ENCODE measurements around the gene NR2E1.

NR2E1 gene

GRCh38 chr6:108211671-108212070, 45.8 kb downstream of the NR2E1 start:
- POLR2A ChIA-PET = no interaction called here
- TF ChIP-seq CTCF (IDR thresholded peaks at IDR 0.05; ENCODE audit: control extremely low read depth, extremely low read depth, low read depth, missing control alignments) = no peak
- no peak for DNase-seq (ENCODE audit: extremely low spot score)
- CTCF ChIA-PET = interaction anchor here (1.5 kb wide), 1 partner anchor 13 kb away, joined by 4 read pairs; no protein-coding TSS in a partner anchor

- CTCF ChIA-PET = no interaction called here
- no peak for DNase-seq (ENCODE audit: extremely low spot score)
- POLR2A ChIA-PET = no interaction called here
- no peak for TF ChIP-seq CTCF (IDR thresholded peaks at IDR 0.05; ENCODE audit: control extremely low read depth, extremely low read depth, low read depth, missing control alignments)
Measured at GRCh38 chr6:108222064-108222463, 56.2 kb downstream of the NR2E1 start.

GRCh38 chr6:108222504-108222903, 56.7 kb downstream of the NR2E1 start:
- CTCF ChIA-PET = no interaction called here
- POLR2A ChIA-PET = no interaction called here
- no peak for TF ChIP-seq CTCF (IDR thresholded peaks at IDR 0.05; ENCODE audit: control extremely low read depth, extremely low read depth, low read depth, missing control alignments)
- DNase-seq (ENCODE audit: extremely low spot score) = no peak

- no peak for TF ChIP-seq CTCF (IDR thresholded peaks at IDR 0.05; ENCODE audit: control extremely low read depth, extremely low read depth, low read depth, missing control alignments)
- DNase-seq (ENCODE audit: extremely low spot score) = no peak
- ChIA-PET CTCF (interaction anchor here (0.8 to 1.7 kb wide), 4 partner anchors 10 to 34 kb away, joined by 3 to 10 read pairs (median 3); partner anchors contain the start of gene SNX3), POLR2A (no interaction called here)
Measured at GRCh38 chr6:108227290-108227689, 61.5 kb downstream of the NR2E1 start.

- POLR2A ChIA-PET = interaction anchor here (0.6 kb wide), 1 partner anchor 284 kb away, joined by 3 read pairs; no protein-coding TSS in a partner anchor
- CTCF ChIA-PET = interaction anchor here (1.0 to 1.7 kb wide), 2 partner anchors 9 to 13 kb away, joined by 3 to 10 read pairs; no protein-coding TSS in a partner anchor
- no peak for DNase-seq (ENCODE audit: extremely low spot score)
- TF ChIP-seq CTCF (IDR thresholded peaks at IDR 0.05; ENCODE audit: control extremely low read depth, extremely low read depth, low read depth, missing control alignments) = no peak
Measured at GRCh38 chr6:108228416-108228815, 62.6 kb downstream of the NR2E1 start.

- ChIA-PET POLR2A (no interaction called here), CTCF (interaction anchor here (0.6 to 1.2 kb wide), 2 partner anchors 20 to 28 kb away, joined by 3 read pairs; no protein-coding TSS in a partner anchor)
- DNase-seq (ENCODE audit: extremely low spot score) = no peak
- TF ChIP-seq CTCF (IDR thresholded peaks at IDR 0.05; ENCODE audit: control extremely low read depth, extremely low read depth, low read depth, missing control alignments) = no peak
Measured at GRCh38 chr6:108235127-108235526, 69.3 kb downstream of the NR2E1 start.

All from GM10248 (cell line).